ENCODE measurements around the gene FYN. TPM values are rescaled to one million over a fixed set of nuclear protein-coding genes. Genes with fewer than 3 reads are reported as not detected.

Gene FYN
- total and polyA plus RNA-seq, 2 of the 4 experiments (the other 2 are of a cell fraction) = 30.8 to 36.4 TPM

DNA sequence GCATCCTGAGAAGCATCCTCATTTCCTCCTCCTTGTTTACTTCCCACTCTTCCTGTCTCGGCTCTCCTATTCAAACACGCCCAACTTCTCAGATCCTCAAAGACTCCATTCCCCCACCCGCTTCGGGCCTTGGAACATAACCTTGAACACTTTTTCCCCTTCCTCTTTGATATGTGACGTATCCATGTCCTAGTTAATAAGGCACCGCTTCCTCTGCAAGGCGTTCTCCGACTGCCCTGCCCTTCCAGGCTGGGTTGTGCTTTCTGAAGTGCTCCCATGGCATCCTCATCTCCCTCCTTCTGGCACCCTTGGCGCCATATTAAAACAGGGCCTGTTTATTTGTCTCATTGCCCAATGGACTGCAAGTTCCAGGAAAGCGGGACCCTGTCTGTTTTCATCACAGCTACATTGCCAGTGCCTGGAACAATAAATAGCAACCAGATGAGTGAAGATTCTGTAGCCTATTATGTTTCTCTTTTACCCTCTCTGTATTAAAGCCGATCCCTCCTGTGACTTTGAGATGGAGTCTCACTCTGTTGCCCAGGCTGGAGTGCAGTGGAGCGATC is 152.2 kb downstream of the FYN start:
- Histone ChIP-seq H2AK5ac (ENCODE audit: low read depth, low read length) (no peak overlapping the region), H2AK9ac (replicated peaks; ENCODE audit: low read depth, low read length, poor library complexity) (no peak overlapping the region), H3K23ac (ENCODE audit: low read depth, low read length) (no peak overlapping the region), H3K14ac (replicated peaks; ENCODE audit: low read depth, low read length) (no peak overlapping the region), H3K9me3 (ENCODE audit: control insufficient read depth, insufficient read depth, low read length) (no peaks in the 10 kb centered on the region), H2BK120ac (ENCODE audit: low read depth, low read length) (no peak overlapping the region), H3K9me1 (ENCODE audit: insufficient read depth, low read length) (peaks cover 11% of the 10 kb centered on the region; the same call in 1 of the 2 replicates), H3K9ac (ENCODE audit: low read depth, low read length) (no peak overlapping the region), H3K4me2 (ENCODE audit: low read depth, low read length) (no peak overlapping the region), H3K18ac (ENCODE audit: low read depth, low read length) (no peak overlapping the region), H4K20me1 (ENCODE audit: insufficient read depth, low read length) (peaks cover 4% of the 10 kb centered on the region; the same call in 1 of the 2 replicates), H3K4ac (ENCODE audit: low read depth, low read length) (no peak overlapping the region), H3K4me1 (ENCODE audit: control insufficient read depth, insufficient read depth, low read length) (peaks cover 9% of the 10 kb centered on the region), H3K36me3 (ENCODE audit: control insufficient read depth, insufficient read depth, low read length) (peaks cover 8% of the 10 kb centered on the region), H2AFZ (replicated peaks; ENCODE audit: low read length, poor library complexity) (no peak overlapping the region), H3K79me1 (ENCODE audit: low read depth in 1 of 2, low read length in 2 of 2) (peaks cover 20 to 30% of the 10 kb centered on the region in 2 experiments), H3K27ac (ENCODE audit: insufficient read depth, low read length) (no peak overlapping the region), H3K27me3 (ENCODE audit: control insufficient read depth, insufficient read depth, low read length) (no peaks in the 10 kb centered on the region), H2BK20ac (ENCODE audit: low read depth, low read length) (no peak overlapping the region), H4K91ac (ENCODE audit: insufficient read depth, low read depth, low read length) (no peak overlapping the region), H2BK15ac (ENCODE audit: low read depth, low read length) (no peak overlapping the region), H4K8ac (ENCODE audit: low read depth in 2 of 2, low read length in 2 of 2) (no peak overlapping the region), H3K4me3 (ENCODE audit: insufficient read depth, low read depth, low read length) (no peak overlapping the region), H4K5ac (ENCODE audit: low read depth, low read length) (no peak overlapping the region), H2BK5ac (ENCODE audit: low read depth, low read length, poor library complexity, severe bottlenecking) (no peak overlapping the region), H3K56ac (ENCODE audit: extremely low read depth, insufficient read depth, low read length) (no peak overlapping the region)
- TF ChIP-seq MXI1 (IDR thresholded peaks at IDR 0.05; ENCODE audit: borderline replicate concordance, low read depth, low read length) (no peak), CHD1 (IDR thresholded peaks at IDR 0.05; ENCODE audit: low read depth, low read length) (no peak), RFX5 (IDR thresholded peaks at IDR 0.05; ENCODE audit: low read depth, low read length) (no peak)
- TF ChIP-seq, protein P1, sequence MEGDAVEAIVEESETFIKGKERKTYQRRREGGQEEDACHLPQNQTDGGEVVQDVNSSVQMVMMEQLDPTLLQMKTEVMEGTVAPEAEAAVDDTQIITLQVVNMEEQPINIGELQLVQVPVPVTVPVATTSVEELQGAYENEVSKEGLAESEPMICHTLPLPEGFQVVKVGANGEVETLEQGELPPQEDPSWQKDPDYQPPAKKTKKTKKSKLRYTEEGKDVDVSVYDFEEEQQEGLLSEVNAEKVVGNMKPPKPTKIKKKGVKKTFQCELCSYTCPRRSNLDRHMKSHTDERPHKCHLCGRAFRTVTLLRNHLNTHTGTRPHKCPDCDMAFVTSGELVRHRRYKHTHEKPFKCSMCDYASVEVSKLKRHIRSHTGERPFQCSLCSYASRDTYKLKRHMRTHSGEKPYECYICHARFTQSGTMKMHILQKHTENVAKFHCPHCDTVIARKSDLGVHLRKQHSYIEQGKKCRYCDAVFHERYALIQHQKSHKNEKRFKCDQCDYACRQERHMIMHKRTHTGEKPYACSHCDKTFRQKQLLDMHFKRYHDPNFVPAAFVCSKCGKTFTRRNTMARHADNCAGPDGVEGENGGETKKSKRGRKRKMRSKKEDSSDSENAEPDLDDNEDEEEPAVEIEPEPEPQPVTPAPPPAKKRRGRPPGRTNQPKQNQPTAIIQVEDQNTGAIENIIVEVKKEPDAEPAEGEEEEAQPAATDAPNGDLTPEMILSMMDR (conservative IDR thresholded peaks at IDR 0.05; ENCODE audit: low read depth, low read length) = no peak
- dilution Hi-C loops (cut with HindIII; ENCODE audit: low sequenced_read_pairs, unreplicated experiment) (no loop called here), in situ Hi-C loops (cut with MboI; ENCODE audit: low sequenced_read_pairs) (no loop called here), intact Hi-C loops (cut with micrococcal nuclease) (loop anchor here (10.0 kb wide), 1 partner anchor 84 kb away; no protein-coding TSS in a partner anchor)
- no peak for ATAC-seq (ENCODE audit: low read depth)
- 95% methylated on average over 8 of the region's 12 CpGs; no CpG with 5 or more reads in 1 of the 2 experiments for WGBS, 2 experiments (ENCODE audit: extremely low coverage in 2 of 2, insufficient read length in 1 of 2)
- DNase-seq = no peak
- CTCF ChIA-PET = no interaction called here
- POLR2A ChIA-PET (ENCODE audit: unreplicated experiment) = no interaction called here
- BruUV-seq (replicated peaks) = no TSS peak

Data from IMR-90 (cell line).